GM12878 (cell line): Measurements from ENCODE around the gene SPATA18. TPM values are rescaled to one million over a fixed set of nuclear protein-coding genes. Genes with fewer than 3 reads are reported as not detected.
A peak's percentile ranks its signal among the peaks of the same experiment; 100 is the strongest.

ENCODE experiments used
- ATAC-seq: fragments of 200-7000 bp; cut with Tn5 transposase; 3 replicates; pipeline ENCODE4 v1.9.1; 2020; ENCODE audit warnings: mild to moderate bottlenecking, moderate library complexity
- BruUV-seq: library from RNA; stranded (reverse); fragments of 400-500 nt; replicated peaks from 2 replicates; lab custom pipeline; 2021; lab: Mats Ljungman, UMichigan
- CTCF ChIA-PET: fragments of 300-600 bp; sonication (Branson Sonifier 250); formaldehyde crosslinking; extraction: SDS; loops from one replicate; lab custom pipeline; 2021; ENCODE audit warnings: inconsistent platforms; lab: Yijun Ruan, JAX
- POLR2A ChIA-PET: fragments of 350-600 bp; formaldehyde crosslinking; extraction: SDS; loops from one replicate; lab custom pipeline; 2021; ENCODE audit warnings: inconsistent platforms; lab: Charles Lee
- RAD21 ChIA-PET: fragments of 300-600 bp; sonication (Branson Sonifier 250); formaldehyde crosslinking; loops from one replicate; lab custom pipeline; 2023; ENCODE audit warnings: antibody characterized with exemption; ENCODE audit not compliant: unreplicated experiment; lab: Charles Lee
- SMC1A ChIA-PET: fragments of 300-600 bp; sonication (Branson Sonifier 250); formaldehyde crosslinking; loops from one replicate; lab custom pipeline; 2023; ENCODE audit not compliant: unreplicated experiment, uncharacterized antibody; lab: Charles Lee
- DNase-seq: peaks from one replicate; pipeline ENCODE4 v3.0.0-alpha.2; 2011; ENCODE audit warnings: low read depth, low spot score
- FAIRE-seq: peaks from 3 replicates; lab custom pipeline; 2011; peaks lifted over from hg19 to GRCh38; lab: Jason Lieb, UNC
- H2AFZ ChIP-seq: 2 replicates; pipeline ENCODE4 v1.6.0; 2011; ENCODE audit warnings: low read depth, low read length, control low read depth; ENCODE audit not compliant: control insufficient read depth
- H3K27ac ChIP-seq: 2 replicates; pipeline ENCODE4 v1.5.1; 2011; ENCODE audit warnings: control low read depth; ENCODE audit not compliant: control insufficient read depth, insufficient read depth
- H3K27me3 ChIP-seq, 2 experiments: replicated peaks in 1 of 2; 2 replicates each; pipeline versions ENCODE4 v1.6.0 to v1.6.1; 2011; ENCODE audit warnings: low read length in 1 of 2; ENCODE audit not compliant: control insufficient read depth in 2 of 2, insufficient read depth in 2 of 2
- H3K36me3 ChIP-seq, 2 experiments: 2 replicates each; pipeline ENCODE4 v1.5.1; 2011; ENCODE audit warnings: low read length in 1 of 2; ENCODE audit not compliant: control insufficient read depth in 2 of 2, insufficient read depth in 2 of 2
- H3K4me1 ChIP-seq: 2 replicates; pipeline ENCODE4 v1.6.1; 2011; ENCODE audit warnings: mild to moderate bottlenecking, low read length, moderate library complexity, mixed read lengths; ENCODE audit not compliant: control insufficient read depth, insufficient read depth
- H3K4me2 ChIP-seq: 2 replicates; pipeline ENCODE4 v1.6.0; 2011; ENCODE audit warnings: control low read depth; ENCODE audit not compliant: control insufficient read depth, insufficient read depth
- H3K4me3 ChIP-seq: fragments of 200-600 bp; sonication (generic); 2 replicates; pipeline ENCODE4 v1.5.1; 2016
- H3K79me2 ChIP-seq: 2 replicates; pipeline ENCODE4 v1.6.0; 2011; ENCODE audit warnings: low read length; ENCODE audit not compliant: control insufficient read depth, insufficient read depth
- H3K9ac ChIP-seq: 2 replicates; pipeline ENCODE4 v1.8.0; 2011; ENCODE audit warnings: low read length, control low read depth, mixed read lengths; ENCODE audit not compliant: control insufficient read depth, insufficient read depth
- H3K9me3 ChIP-seq: replicated peaks from 3 replicates; pipeline ENCODE4 v1.5.1; 2011; ENCODE audit warnings: mild to moderate bottlenecking, low read length; ENCODE audit not compliant: control insufficient read depth, insufficient read depth
- H4K20me1 ChIP-seq: 2 replicates; pipeline ENCODE4 v1.6.0; 2011; ENCODE audit not compliant: control insufficient read depth, insufficient read depth
- IKZF1 ChIP-seq: fragments of 450-650 bp; conservative IDR thresholded peaks from 2 replicates; pipeline ENCODE4 v1.6.1; 2017; ENCODE audit warnings: antibody characterized with exemption, mild to moderate bottlenecking
- LARP7 ChIP-seq: fragments of 450-650 bp; IDR thresholded peaks from 2 replicates; pipeline ENCODE4 v1.6.1; 2017; ENCODE audit warnings: mild to moderate bottlenecking
- NRF1 ChIP-seq: conservative IDR thresholded peaks from 2 replicates; pipeline ENCODE4 v1.6.1; 2011; ENCODE audit warnings: mild to moderate bottlenecking, low read depth, low read length, improper control_type of control experiment
- POLR2A ChIP-seq: IDR thresholded peaks from 2 replicates; pipeline ENCODE4 v1.6.1; 2011; ENCODE audit warnings: low read depth, mild to moderate bottlenecking, low read length
- TAF1 ChIP-seq: IDR thresholded peaks from 2 replicates; pipeline ENCODE4 v1.6.1; 2011; ENCODE audit warnings: mild to moderate bottlenecking, low read depth, low read length, borderline replicate concordance
- YBX1 ChIP-seq: fragments of 450-650 bp; IDR thresholded peaks from 2 replicates; pipeline ENCODE4 v1.6.1; 2016; ENCODE audit warnings: antibody characterized with exemption
- YY1 ChIP-seq: IDR thresholded peaks from 2 replicates; pipeline ENCODE4 v1.6.1; 2011; ENCODE audit warnings: low read depth, mild to moderate bottlenecking, low read length
- WGBS: methylation state at CpG from one replicate; pipeline ENCODE4 v1.1.6; 2016; ENCODE audit warnings: low lambda C conversion rate; ENCODE audit not compliant: insufficient replicate concordance, insufficient coverage; ENCODE audit errors: missing lambda C conversion rate; 5-methylcytosine and 5-hydroxymethylcytosine counted together
- in situ Hi-C: fragments of 300-500 bp; cut with MboI; formaldehyde crosslinking; loops from 9 replicates; pipeline ENCODE4 v1.14.3; 2018; ENCODE audit warnings: mixed read lengths
- intact Hi-C: fragments of 100-400 bp; cut with micrococcal nuclease; formaldehyde crosslinking; loops from one replicate; pipeline ENCODE4 v1.14.2; 2022; ENCODE audit not compliant: unreplicated experiment
- polyA plus RNA-seq, 11 experiments: library from polyadenylated mRNA; depleted of rRNA in 4 of 11; unstranded in 6 of 11; stranded (reverse) in 5 of 11; fragments of >200 nt; fragmentation: Nextera tagmentation in 4 of 11; fragmentation: Illumina TruSeq in 1 of 11; extraction: Ambion mirVana in 4 of 11; extraction: Trizol in 1 of 11; gene quantifications; 1 replicate in 1 of 11; 2 replicates in 10 of 11; pipeline versions ENCODE4 v1.2.1 to v1.2.3, GENCODE V29; 2011 to 2016; ENCODE audit warnings: inconsistent platforms in 2 of 11, missing spikeins in 2 of 11, low read depth in 1 of 11
- total RNA-seq, 4 experiments: library from RNA; depleted of rRNA in 3 of 4; stranded (reverse); fragments of >200 nt in 3 of 4; fragmentation: Illumina TruSeq in 1 of 4; extraction: Trizol in 1 of 4; gene quantifications; 2 replicates each; pipeline versions ENCODE4 v1.2.1 to v1.2.3, GENCODE V29; 2013 to 2021
- TF ChIP-seq, protein P1 (sequence below): fragments of 150-350 bp; IDR thresholded peaks from 2 replicates; pipeline ENCODE4 v1.6.1; 2014; ENCODE audit warnings: mild to moderate bottlenecking, low read depth, low read length

Gene SPATA18
- total and polyA plus RNA-seq, 10 of the 15 experiments (the other 5 are each of a cell fraction or from before 2014, with no cell fraction given): 0.39 to 4.5 (median 1.9) TPM

DNA sequence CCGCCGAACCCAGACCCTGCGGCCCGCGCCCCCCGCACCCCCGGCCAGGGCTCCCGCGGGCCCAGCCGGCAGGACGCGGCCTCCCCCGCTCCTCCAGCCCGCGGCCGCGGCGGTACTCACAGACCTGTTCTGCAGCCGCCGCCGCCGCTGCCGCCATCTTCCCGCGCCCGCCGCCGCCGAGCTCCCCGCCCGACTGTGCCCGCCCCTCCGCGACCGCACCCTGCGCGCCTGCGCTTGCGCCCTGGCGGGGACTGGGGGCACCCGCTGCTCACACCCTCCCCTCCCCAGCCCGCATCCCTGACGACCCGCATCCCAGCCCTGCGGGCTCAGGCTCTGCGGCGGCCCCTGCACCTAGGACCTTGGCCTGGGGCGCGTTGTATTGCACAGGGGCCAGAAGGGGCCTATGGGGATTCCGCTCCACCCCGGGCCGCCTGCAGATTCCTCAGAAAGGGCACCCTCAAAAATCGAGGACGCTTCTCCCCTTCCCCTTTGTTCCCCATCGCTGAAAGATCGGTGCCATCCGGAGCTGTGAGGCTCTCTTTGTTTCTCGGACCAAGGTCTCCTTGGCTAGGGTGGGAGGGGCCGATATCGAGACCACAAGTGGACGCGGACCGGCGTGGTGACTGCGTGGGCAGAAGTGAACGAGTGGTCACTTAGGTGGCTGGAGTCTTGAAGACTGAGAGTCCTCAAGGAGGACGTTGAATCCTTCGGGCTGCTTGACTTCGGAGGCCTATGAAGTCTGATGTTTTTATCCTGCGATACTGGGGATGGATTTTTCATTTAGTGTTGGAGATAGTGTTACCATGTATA, 12.8 kb upstream of the SPATA18 start, which contains the start of gene SGCB:
SGCB (minus strand) TSS at position 197 of the 810 bp plus-strand sequence; CDS start at position 157, 40 bp downstream.
- BruUV-seq: no TSS peak
- TF ChIP-seq LARP7 (peak; percentile 44; the same call in 1 of the 2 replicates), YY1 (peak; percentile 91), POLR2A (peak; percentile 71), NRF1 (peak; percentile 52), TAF1 (peak; percentile 25; the same call in 1 of the 2 replicates), YBX1 (no peak), IKZF1 (0 out of 2 replicates have a peak, but pooled peaks have one; percentile 42)
- TF ChIP-seq, protein P1, sequence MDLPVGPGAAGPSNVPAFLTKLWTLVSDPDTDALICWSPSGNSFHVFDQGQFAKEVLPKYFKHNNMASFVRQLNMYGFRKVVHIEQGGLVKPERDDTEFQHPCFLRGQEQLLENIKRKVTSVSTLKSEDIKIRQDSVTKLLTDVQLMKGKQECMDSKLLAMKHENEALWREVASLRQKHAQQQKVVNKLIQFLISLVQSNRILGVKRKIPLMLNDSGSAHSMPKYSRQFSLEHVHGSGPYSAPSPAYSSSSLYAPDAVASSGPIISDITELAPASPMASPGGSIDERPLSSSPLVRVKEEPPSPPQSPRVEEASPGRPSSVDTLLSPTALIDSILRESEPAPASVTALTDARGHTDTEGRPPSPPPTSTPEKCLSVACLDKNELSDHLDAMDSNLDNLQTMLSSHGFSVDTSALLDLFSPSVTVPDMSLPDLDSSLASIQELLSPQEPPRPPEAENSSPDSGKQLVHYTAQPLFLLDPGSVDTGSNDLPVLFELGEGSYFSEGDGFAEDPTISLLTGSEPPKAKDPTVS: no peak
- no peaks in the 10 kb centered on the region for H3K36me3 ChIP-seq
- peak; percentile 95 for ATAC-seq
- in situ Hi-C loops: no loop called here
- WGBS: 11% methylated on average over 25 of the region's 70 CpGs
- RAD21 ChIA-PET: no interaction called here
- CTCF ChIA-PET: interaction anchor here (2.2 kb wide), 1 partner anchor 12 kb away, joined by 10 read pairs; no protein-coding TSS in a partner anchor
- SMC1A ChIA-PET: interaction anchor here (2.0 to 2.1 kb wide), 2 partner anchors 12 to 176 kb away, joined by 4 to 8 read pairs; partner anchors contain the start of gene SPATA18
- peak within 1 kb of the TSS; percentile 86 for H3K4me3 ChIP-seq
- H3K9me3 ChIP-seq: no peaks in the 10 kb centered on the region
- H3K4me2 ChIP-seq: peak within 1 kb of the TSS; percentile 92
- H3K27ac ChIP-seq: no peak within 1 kb of the TSS
- POLR2A ChIA-PET: interaction anchor here (0.5 to 0.6 kb wide), 2 partner anchors 143 to 1465 kb away, joined by 3 to 6 read pairs; no protein-coding TSS in a partner anchor
- H3K27me3 ChIP-seq: no peaks in the 10 kb centered on the region; a peak in 1 of 4 replicates
- intact Hi-C loops: loop anchor here (10.0 kb wide), 1 partner anchor 606 kb away; no protein-coding TSS in a partner anchor
- no peaks in the 10 kb centered on the region for H3K79me2 ChIP-seq
- FAIRE-seq: no peak
- peak within 1 kb of the TSS; percentile 83 for H2AFZ ChIP-seq
- H3K9ac ChIP-seq: peak within 1 kb of the TSS; percentile 71
- no peaks in the 10 kb centered on the region for H4K20me1 ChIP-seq
- no peak for DNase-seq
- peaks cover 5% of the 10 kb centered on the region; the same call in 1 of the 2 replicates for H3K4me1 ChIP-seq
